ENCODE measurements around the gene FAM32A.

Gene FAM32A

GRCh38 chr19:16201011-16201391 is 15.8 kb downstream of the FAM32A start:
- H3K4me3 Mint-ChIP-seq = peak overlapping the region; percentile 44
- DNase-seq (ENCODE audit: low spot score) = no peak
- peaks cover 29% of the 10 kb centered on the region for H3K36me3 Mint-ChIP-seq (ENCODE audit: low read depth)
- peaks cover 29% of the 10 kb centered on the region for H3K4me1 Mint-ChIP-seq (ENCODE audit: low read depth)
- peak overlapping the region; percentile 62 for H3K27ac Mint-ChIP-seq
- no peaks in the 10 kb centered on the region for H3K9me3 Mint-ChIP-seq
- H3K27me3 Mint-ChIP-seq (ENCODE audit: low read depth) = no peaks in the 10 kb centered on the region

- H3K36me3 Mint-ChIP-seq (ENCODE audit: low read depth) = peaks cover 34% of the 10 kb centered on the region
- peaks cover 26% of the 10 kb centered on the region for H3K4me1 Mint-ChIP-seq (ENCODE audit: low read depth)
- H3K9me3 Mint-ChIP-seq = no peaks in the 10 kb centered on the region
- H3K27me3 Mint-ChIP-seq (ENCODE audit: low read depth) = no peaks in the 10 kb centered on the region
- H3K27ac Mint-ChIP-seq = peak overlapping the region; percentile 13
- no peak overlapping the region for H3K4me3 Mint-ChIP-seq
- DNase-seq (ENCODE audit: low spot score) = no peak
Measured at GRCh38 chr19:16202320-16203255, 17.4 kb downstream of the FAM32A start.

- DNase-seq (ENCODE audit: low spot score) = no peak
- H3K4me1 Mint-ChIP-seq (ENCODE audit: low read depth) = peaks cover 27% of the 10 kb centered on the region
- no peak overlapping the region for H3K4me3 Mint-ChIP-seq
- H3K9me3 Mint-ChIP-seq = no peaks in the 10 kb centered on the region
- no peaks in the 10 kb centered on the region for H3K27me3 Mint-ChIP-seq (ENCODE audit: low read depth)
- H3K27ac Mint-ChIP-seq = no peak overlapping the region
- H3K36me3 Mint-ChIP-seq (ENCODE audit: low read depth) = peaks cover 38% of the 10 kb centered on the region
Measured at GRCh38 chr19:16203256-16204004, 18.2 kb downstream of the FAM32A start.

GRCh38 chr19:16204005-16204294 is 18.7 kb downstream of the FAM32A start:
- no peaks in the 10 kb centered on the region for H3K9me3 Mint-ChIP-seq
- H3K27me3 Mint-ChIP-seq (ENCODE audit: low read depth) = no peaks in the 10 kb centered on the region
- no peak overlapping the region for H3K27ac Mint-ChIP-seq
- H3K4me1 Mint-ChIP-seq (ENCODE audit: low read depth) = peaks cover 24% of the 10 kb centered on the region
- no peak overlapping the region for H3K4me3 Mint-ChIP-seq
- no peak for DNase-seq (ENCODE audit: low spot score)
- H3K36me3 Mint-ChIP-seq (ENCODE audit: low read depth) = peaks cover 42% of the 10 kb centered on the region

GRCh38 chr19:16205205-16206045 is 20.2 kb downstream of the FAM32A start:
- H3K4me1 Mint-ChIP-seq (ENCODE audit: low read depth) = peaks cover 18% of the 10 kb centered on the region
- no peaks in the 10 kb centered on the region for H3K27me3 Mint-ChIP-seq (ENCODE audit: low read depth)
- no peak for DNase-seq (ENCODE audit: low spot score)
- no peak overlapping the region for H3K4me3 Mint-ChIP-seq
- no peak overlapping the region for H3K27ac Mint-ChIP-seq
- H3K36me3 Mint-ChIP-seq (ENCODE audit: low read depth) = peaks cover 49% of the 10 kb centered on the region
- no peaks in the 10 kb centered on the region for H3K9me3 Mint-ChIP-seq

- no peaks in the 10 kb centered on the region for H3K9me3 Mint-ChIP-seq
- H3K27ac Mint-ChIP-seq = no peak overlapping the region
- H3K4me1 Mint-ChIP-seq (ENCODE audit: low read depth) = peaks cover 13% of the 10 kb centered on the region
- peaks cover 48% of the 10 kb centered on the region for H3K36me3 Mint-ChIP-seq (ENCODE audit: low read depth)
- no peaks in the 10 kb centered on the region for H3K27me3 Mint-ChIP-seq (ENCODE audit: low read depth)
- H3K4me3 Mint-ChIP-seq = no peak overlapping the region
- no peak for DNase-seq (ENCODE audit: low spot score)
Measured at GRCh38 chr19:16206046-16206605, 20.9 kb downstream of the FAM32A start.

GRCh38 chr19:16206637-16207036 is 21.4 kb downstream of the FAM32A start:
- Mint-ChIP-seq H3K9me3 (no peaks in the 10 kb centered on the region), H3K4me1 (ENCODE audit: low read depth) (peaks cover 12% of the 10 kb centered on the region), H3K4me3 (no peak overlapping the region), H3K27me3 (ENCODE audit: low read depth) (no peaks in the 10 kb centered on the region), H3K36me3 (ENCODE audit: low read depth) (peaks cover 52% of the 10 kb centered on the region), H3K27ac (peak overlapping the region; percentile 43)
- DNase-seq (ENCODE audit: low spot score) = no peak

- peaks cover 14% of the 10 kb centered on the region for H3K4me1 Mint-ChIP-seq (ENCODE audit: low read depth)
- H3K27me3 Mint-ChIP-seq (ENCODE audit: low read depth) = no peaks in the 10 kb centered on the region
- DNase-seq (ENCODE audit: low spot score) = no peak
- no peak overlapping the region for H3K4me3 Mint-ChIP-seq
- H3K36me3 Mint-ChIP-seq (ENCODE audit: low read depth) = peaks cover 57% of the 10 kb centered on the region
- peak overlapping the region; percentile 43 for H3K27ac Mint-ChIP-seq
- H3K9me3 Mint-ChIP-seq = no peaks in the 10 kb centered on the region
Measured at GRCh38 chr19:16207063-16207462, 21.9 kb downstream of the FAM32A start.

GRCh38 chr19:16207490-16208025 is 22.3 kb downstream of the FAM32A start:
- Mint-ChIP-seq H3K36me3 (ENCODE audit: low read depth) (peaks cover 58% of the 10 kb centered on the region), H3K27me3 (ENCODE audit: low read depth) (no peaks in the 10 kb centered on the region), H3K4me3 (no peak overlapping the region), H3K9me3 (no peaks in the 10 kb centered on the region), H3K4me1 (ENCODE audit: low read depth) (peaks cover 13% of the 10 kb centered on the region), H3K27ac (no peak overlapping the region)
- DNase-seq (ENCODE audit: low spot score) = no peak

GRCh38 chr19:16208064-16208759 is 23.0 kb downstream of the FAM32A start:
- no peak overlapping the region for H3K4me3 Mint-ChIP-seq
- H3K27me3 Mint-ChIP-seq (ENCODE audit: low read depth) = no peaks in the 10 kb centered on the region
- DNase-seq (ENCODE audit: low spot score) = no peak
- H3K36me3 Mint-ChIP-seq (ENCODE audit: low read depth) = peaks cover 61% of the 10 kb centered on the region
- H3K4me1 Mint-ChIP-seq (ENCODE audit: low read depth) = peaks cover 17% of the 10 kb centered on the region
- no peaks in the 10 kb centered on the region for H3K9me3 Mint-ChIP-seq
- H3K27ac Mint-ChIP-seq = no peak overlapping the region

- Mint-ChIP-seq H3K4me1 (ENCODE audit: low read depth) (peaks cover 18% of the 10 kb centered on the region), H3K4me3 (no peak overlapping the region), H3K36me3 (ENCODE audit: low read depth) (peaks cover 62% of the 10 kb centered on the region)
Measured at GRCh38 chr19:16208847-16209665, 23.8 kb downstream of the FAM32A start.

GRCh38 chr19:16210168-16210567 is 25.0 kb downstream of the FAM32A start:
- H3K4me1 Mint-ChIP-seq (ENCODE audit: low read depth) = peaks cover 18% of the 10 kb centered on the region
- no peak for DNase-seq (ENCODE audit: low spot score)
- no peak overlapping the region for H3K4me3 Mint-ChIP-seq
- H3K27me3 Mint-ChIP-seq (ENCODE audit: low read depth) = no peaks in the 10 kb centered on the region
- no peaks in the 10 kb centered on the region for H3K9me3 Mint-ChIP-seq
- H3K27ac Mint-ChIP-seq = no peak overlapping the region
- peaks cover 66% of the 10 kb centered on the region for H3K36me3 Mint-ChIP-seq (ENCODE audit: low read depth)

More at GRCh38 chr19:16208847-16209665, 23.8 kb downstream of the FAM32A start:
- DNase-seq (ENCODE audit: low spot score) = no peak
- Mint-ChIP-seq H3K9me3 (no peaks in the 10 kb centered on the region), H3K27ac (no peak overlapping the region), H3K27me3 (ENCODE audit: low read depth) (no peaks in the 10 kb centered on the region)
